Measurements from ENCODE around the gene SRSF6.
"Not testable (repeated sequence)": the region's sequence is repeated elsewhere in the genome, so short reads cannot be mapped to it uniquely, and the experiment has no call there.

SRSF6 gene

GRCh38 chr20:43477193-43477592 is 19.5 kb downstream of the SRSF6 start:
- DNase-seq, result no peak

- no peak for DNase-seq
Measured at GRCh38 chr20:43477619-43478018, 19.9 kb downstream of the SRSF6 start.

- no peak for DNase-seq
Measured at GRCh38 chr20:43490038-43490437, 32.3 kb downstream of the SRSF6 start.

GRCh38 chr20:43492101-43492500 is 34.4 kb downstream of the SRSF6 start:
- peak; percentile 12 for DNase-seq

GRCh38 chr20:43495388-43495787 is 37.7 kb downstream of the SRSF6 start:
- DNase-seq, result no peak

- DNase-seq, result not testable (repeated sequence)
Measured at GRCh38 chr20:43502021-43502420, 44.3 kb downstream of the SRSF6 start.

GRCh38 chr20:43506238-43506637 is 48.5 kb downstream of the SRSF6 start:
- DNase-seq, result no peak

GRCh38 chr20:43507150-43508080 is 49.7 kb downstream of the SRSF6 start, which contains the start of gene L3MBTL1:
Gene L3MBTL1, plus strand, starts transcription at chr20:43507697. Its CDS starts 5,807 bp downstream, at chr20:43513504.
- peak; percentile 9 for DNase-seq

- no peak for DNase-seq
Measured at GRCh38 chr20:43508106-43508505, 50.4 kb downstream of the SRSF6 start.

GRCh38 chr20:43508604-43509040 is 50.9 kb downstream of the SRSF6 start:
- DNase-seq, result no peak

GRCh38 chr20:43511879-43512278 is 54.2 kb downstream of the SRSF6 start:
- DNase-seq, result no peak

- no peak for DNase-seq
Measured at GRCh38 chr20:43513372-43513930, 55.8 kb downstream of the SRSF6 start.

Data from fibroblast of skin of right biceps (primary cell).